ENCODE data around the gene EXPH5. TPM values are rescaled to one million over a fixed set of nuclear protein-coding genes. Genes with fewer than 3 reads are reported as not detected.

EXPH5 gene
- total and polyA plus RNA-seq, 5 donors from 2014 or later: 0.23 to 1.8 (median 0.75) TPM

- Mint-ChIP-seq H3K4me3 (no peak overlapping the region), H3K27ac (peak overlapping the region in 1 of 3 donors; percentile 42)
- no peak for ATAC-seq (ENCODE audit: low read depth in 2 of 2)
These were observed 107.2 kb downstream of the EXPH5 start for GRCh38 chr11:108486331-108486730.

GRCh38 chr11:108483163-108483562, 110.4 kb downstream of the EXPH5 start:
- H3K4me3 Mint-ChIP-seq: no peak overlapping the region
- H3K9me3 Mint-ChIP-seq: no peaks in the 10 kb centered on the region
- Histone ChIP-seq H3K4me3 (ENCODE audit: low read depth, low read length) (no peak overlapping the region), H3K9me3 (ENCODE audit: control insufficient read depth in 2 of 2, low read length in 2 of 2) (no peaks in the 10 kb centered on the region), H3K27ac (ENCODE audit: insufficient read depth, low read length, poor library complexity, severe bottlenecking) (no peak overlapping the region), H3K27me3 (ENCODE audit: control insufficient read depth, insufficient read depth, low read length) (no peaks in the 10 kb centered on the region), H3K4me1 (ENCODE audit: control insufficient read depth, insufficient read depth, low read length, poor library complexity, severe bottlenecking) (no peaks in the 10 kb centered on the region), H3K36me3 (ENCODE audit: control insufficient read depth, insufficient read depth, low read length) (peaks cover 32% of the 10 kb centered on the region)
- DNase-seq: no peak
- H3K27me3 Mint-ChIP-seq: no peaks in the 10 kb centered on the region
- peaks cover 47% of the 10 kb centered on the region for H3K36me3 Mint-ChIP-seq
- H3K4me1 Mint-ChIP-seq: peaks cover 0 to 6% (median 0%) of the 10 kb centered on the region in 4 donors
- no peak overlapping the region for H3K27ac Mint-ChIP-seq
- ATAC-seq (ENCODE audit: low read depth in 2 of 2): no peak

More at GRCh38 chr11:108486331-108486730, 107.2 kb downstream of the EXPH5 start:
- DNase-seq: no peak
- Histone ChIP-seq H3K27ac (ENCODE audit: insufficient read depth, low read length, poor library complexity, severe bottlenecking) (no peak overlapping the region), H3K4me3 (ENCODE audit: low read depth, low read length) (no peak overlapping the region), H3K27me3 (ENCODE audit: control insufficient read depth, insufficient read depth, low read length) (no peaks in the 10 kb centered on the region), H3K4me1 (ENCODE audit: control insufficient read depth, insufficient read depth, low read length, poor library complexity, severe bottlenecking) (no peaks in the 10 kb centered on the region), H3K36me3 (ENCODE audit: control insufficient read depth, insufficient read depth, low read length) (peaks cover 37% of the 10 kb centered on the region), H3K9me3 (ENCODE audit: control insufficient read depth in 2 of 2, low read length in 2 of 2) (no peaks in the 10 kb centered on the region)
- Mint-ChIP-seq H3K27me3 (no peaks in the 10 kb centered on the region), H3K9me3 (no peaks in the 10 kb centered on the region), H3K36me3 (peaks cover 52% of the 10 kb centered on the region), H3K4me1 (peaks cover 0 to 10% (median 0%) of the 10 kb centered on the region in 4 donors)

GRCh38 chr11:108474664-108475463, 118.7 kb downstream of the EXPH5 start:
- Mint-ChIP-seq H3K27me3 (no peaks in the 10 kb centered on the region), H3K4me1 (no peaks in the 10 kb centered on the region), H3K36me3 (peaks cover 35% of the 10 kb centered on the region), H3K9me3 (no peaks in the 10 kb centered on the region), H3K27ac (no peak overlapping the region), H3K4me3 (no peak overlapping the region)
- no peak for DNase-seq
- Histone ChIP-seq H3K4me3 (ENCODE audit: low read depth, low read length) (no peak overlapping the region), H3K27ac (ENCODE audit: insufficient read depth, low read length, poor library complexity, severe bottlenecking) (no peak overlapping the region), H3K36me3 (ENCODE audit: control insufficient read depth, insufficient read depth, low read length) (peaks cover 29% of the 10 kb centered on the region), H3K9me3 (ENCODE audit: control insufficient read depth in 2 of 2, low read length in 2 of 2) (no peaks in the 10 kb centered on the region), H3K27me3 (ENCODE audit: control insufficient read depth, insufficient read depth, low read length) (no peaks in the 10 kb centered on the region), H3K4me1 (ENCODE audit: control insufficient read depth, insufficient read depth, low read length, poor library complexity, severe bottlenecking) (no peaks in the 10 kb centered on the region)
- ATAC-seq (ENCODE audit: low read depth in 2 of 2): no peak

GRCh38 chr11:108472681-108473080, 120.9 kb downstream of the EXPH5 start:
- H3K9me3 Mint-ChIP-seq: no peaks in the 10 kb centered on the region
- no peaks in the 10 kb centered on the region for H3K9me3 ChIP-seq (ENCODE audit: control insufficient read depth in 2 of 2, low read length in 2 of 2)
- H3K4me1 Mint-ChIP-seq: peaks cover 0 to 6% (median under 1%) of the 10 kb centered on the region in 4 donors
- H3K36me3 Mint-ChIP-seq: peaks cover 31% of the 10 kb centered on the region
- peaks cover 20% of the 10 kb centered on the region for H3K36me3 ChIP-seq (ENCODE audit: control insufficient read depth, insufficient read depth, low read length)
- no peak overlapping the region for H3K27ac Mint-ChIP-seq
- H3K4me1 ChIP-seq (ENCODE audit: control insufficient read depth, insufficient read depth, low read length, poor library complexity, severe bottlenecking): no peaks in the 10 kb centered on the region
- ATAC-seq (ENCODE audit: low read depth in 2 of 2) (no peak), DNase-seq (no peak)
- H3K27me3 ChIP-seq (ENCODE audit: control insufficient read depth, insufficient read depth, low read length): no peaks in the 10 kb centered on the region
- no peak overlapping the region for H3K4me3 Mint-ChIP-seq
- no peak overlapping the region for H3K27ac ChIP-seq (ENCODE audit: insufficient read depth, low read length, poor library complexity, severe bottlenecking)
- no peaks in the 10 kb centered on the region for H3K27me3 Mint-ChIP-seq
- no peak overlapping the region for H3K4me3 ChIP-seq (ENCODE audit: low read depth, low read length)

GRCh38 chr11:108468478-108468864, 125.1 kb downstream of the EXPH5 start:
- H3K27ac ChIP-seq (ENCODE audit: insufficient read depth, low read length, poor library complexity, severe bottlenecking): peak overlapping the region; percentile 98
- peaks cover 0 to 21% (median 10%) of the 10 kb centered on the region in 4 donors for H3K4me1 Mint-ChIP-seq
- peak overlapping the region; percentile 66 to 100 (median 99) for H3K27ac Mint-ChIP-seq
- H3K27me3 ChIP-seq (ENCODE audit: control insufficient read depth, insufficient read depth, low read length): no peaks in the 10 kb centered on the region
- ATAC-seq (ENCODE audit: low read depth in 2 of 2): no peak
- DNase-seq: no peak
- H3K9me3 Mint-ChIP-seq: no peaks in the 10 kb centered on the region
- no peak overlapping the region for H3K4me3 ChIP-seq (ENCODE audit: low read depth, low read length)
- no peaks in the 10 kb centered on the region for H3K9me3 ChIP-seq (ENCODE audit: control insufficient read depth in 2 of 2, low read length in 2 of 2)
- no peaks in the 10 kb centered on the region for H3K27me3 Mint-ChIP-seq
- no peaks in the 10 kb centered on the region for H3K36me3 ChIP-seq (ENCODE audit: control insufficient read depth, insufficient read depth, low read length)
- peaks cover 6% of the 10 kb centered on the region for H3K36me3 Mint-ChIP-seq
- H3K4me1 ChIP-seq (ENCODE audit: control insufficient read depth, insufficient read depth, low read length, poor library complexity, severe bottlenecking): peaks cover 9% of the 10 kb centered on the region
- H3K4me3 Mint-ChIP-seq: peak overlapping the region; percentile 70 to 97 (median 90)

GRCh38 chr11:108467091-108467823, 126.3 kb downstream of the EXPH5 start, which contains the start of gene C11orf65:
Gene C11orf65 (minus strand): TSS chr11:108467529. CDS start chr11:108461559, 5,970 bp downstream.
- Histone ChIP-seq H3K27me3 (ENCODE audit: control insufficient read depth, insufficient read depth, low read length) (no peaks in the 10 kb centered on the region), H3K4me1 (ENCODE audit: control insufficient read depth, insufficient read depth, low read length, poor library complexity, severe bottlenecking) (peaks cover 9% of the 10 kb centered on the region), H3K27ac (ENCODE audit: insufficient read depth, low read length, poor library complexity, severe bottlenecking) (peak within 1 kb of the TSS; percentile 98), H3K9me3 (ENCODE audit: control insufficient read depth in 2 of 2, low read length in 2 of 2) (no peaks in the 10 kb centered on the region), H3K36me3 (ENCODE audit: control insufficient read depth, insufficient read depth, low read length) (no peaks in the 10 kb centered on the region), H3K4me3 (ENCODE audit: low read depth, low read length) (peak within 1 kb of the TSS; percentile 96)
- H3K27me3 Mint-ChIP-seq: no peaks in the 10 kb centered on the region
- peaks cover 0 to 21% (median 10%) of the 10 kb centered on the region in 4 donors for H3K4me1 Mint-ChIP-seq
- no peaks in the 10 kb centered on the region for H3K9me3 Mint-ChIP-seq
- H3K27ac Mint-ChIP-seq: peak within 1 kb of the TSS; percentile 98 to 100 (median 99)
- H3K4me3 Mint-ChIP-seq: peak within 1 kb of the TSS; percentile 96 to 99 (median 98)
- DNase-seq (peak; percentile 90 to 98 (median 97)), ATAC-seq (ENCODE audit: low read depth in 2 of 2) (peak; percentile 97 to 98)
- H3K36me3 Mint-ChIP-seq: peaks cover 4% of the 10 kb centered on the region

- H3K27me3 ChIP-seq (ENCODE audit: control insufficient read depth, insufficient read depth, low read length): no peaks in the 10 kb centered on the region
- peak overlapping the region; percentile 96 for H3K4me3 ChIP-seq (ENCODE audit: low read depth, low read length)
- H3K27ac ChIP-seq (ENCODE audit: insufficient read depth, low read length, poor library complexity, severe bottlenecking): peak overlapping the region; percentile 98
- H3K36me3 ChIP-seq (ENCODE audit: control insufficient read depth, insufficient read depth, low read length): no peaks in the 10 kb centered on the region
- Mint-ChIP-seq H3K4me3 (peak overlapping the region; percentile 96 to 99 (median 98)), H3K27ac (peak overlapping the region; percentile 98 to 100 (median 99)), H3K36me3 (peaks cover 4% of the 10 kb centered on the region), H3K27me3 (no peaks in the 10 kb centered on the region), H3K9me3 (no peaks in the 10 kb centered on the region), H3K4me1 (peaks cover 0 to 21% (median 10%) of the 10 kb centered on the region in 4 donors)
- DNase-seq (no peak), ATAC-seq (ENCODE audit: low read depth in 2 of 2) (no peak)
- peaks cover 9% of the 10 kb centered on the region for H3K4me1 ChIP-seq (ENCODE audit: control insufficient read depth, insufficient read depth, low read length, poor library complexity, severe bottlenecking)
- no peaks in the 10 kb centered on the region for H3K9me3 ChIP-seq (ENCODE audit: control insufficient read depth in 2 of 2, low read length in 2 of 2)
These were observed 127.2 kb downstream of the EXPH5 start for GRCh38 chr11:108466405-108466804.
